ENCODE results near the gene ARPC5L. TPM values are rescaled to one million over a fixed set of nuclear protein-coding genes. Genes with fewer than 3 reads are reported as not detected.

Gene ARPC5L
- total and polyA plus RNA-seq, 2 donors from 2014 or later: 31.7 to 52.7 TPM

DNA sequence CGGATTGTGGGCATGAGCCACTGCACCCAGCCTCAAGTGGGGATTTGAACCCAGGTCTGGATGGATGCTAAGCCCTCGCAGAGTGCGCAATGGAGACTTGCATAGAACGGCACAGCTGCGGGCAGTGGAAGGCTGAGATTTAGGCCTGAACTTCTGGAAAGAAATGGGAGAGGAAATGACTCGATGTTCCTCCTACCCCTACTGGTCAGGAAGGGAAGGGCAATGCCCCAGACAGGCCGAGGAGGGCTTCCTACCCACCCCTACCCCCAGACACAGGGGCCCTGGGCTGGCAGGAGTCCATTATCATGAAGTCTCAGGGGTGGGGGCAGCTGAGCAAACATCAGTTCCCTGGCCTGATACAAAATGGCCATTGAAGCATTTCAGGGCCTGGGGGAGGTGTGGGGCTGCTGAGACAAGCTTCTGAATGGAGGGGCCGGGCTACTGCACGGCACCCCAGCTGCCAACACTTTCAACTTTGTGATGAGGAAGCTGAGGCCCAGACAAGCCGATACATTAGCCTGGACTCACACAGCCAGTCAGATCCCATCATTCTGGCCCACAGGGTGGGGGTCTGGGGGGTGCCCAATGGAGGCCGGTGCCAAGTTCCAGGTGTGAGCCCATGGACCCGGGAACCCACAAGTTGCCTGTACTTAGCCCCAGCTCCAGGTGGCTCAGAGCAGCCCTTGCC, 22.2 kb upstream of the ARPC5L start:
- Histone ChIP-seq H3K4me1 (ENCODE audit: control insufficient read depth in 2 of 3, insufficient read depth in 2 of 3, low read depth in 1 of 3, low read length in 3 of 3) (peaks cover 0 to 9% (median 8%) of the 10 kb centered on the region in 3 donors), H3K36me3 (ENCODE audit: control insufficient read depth in 2 of 3, insufficient read depth in 3 of 3, low read length in 3 of 3) (no peaks in the 10 kb centered on the region), H3K9me3 (ENCODE audit: control insufficient read depth in 2 of 3, insufficient read depth in 1 of 3, low read length in 3 of 3) (no peaks in the 10 kb centered on the region), H3K4me3 (ENCODE audit: low read length in 3 of 3) (no peak overlapping the region), H3K27ac (ENCODE audit: low read depth in 2 of 2, low read length in 2 of 2) (no peak overlapping the region), H3K9ac (ENCODE audit: low read length in 3 of 3) (no peak overlapping the region), H3K27me3 (ENCODE audit: control insufficient read depth, insufficient read depth, low read length) (no peaks in the 10 kb centered on the region)
- intact Hi-C loops (cut with DNase I): no loop called here
- DNase-seq (peak in 2 of 5 donors; percentile 43 to 44), FAIRE-seq (no peak)
- TF ChIP-seq, protein P1, sequence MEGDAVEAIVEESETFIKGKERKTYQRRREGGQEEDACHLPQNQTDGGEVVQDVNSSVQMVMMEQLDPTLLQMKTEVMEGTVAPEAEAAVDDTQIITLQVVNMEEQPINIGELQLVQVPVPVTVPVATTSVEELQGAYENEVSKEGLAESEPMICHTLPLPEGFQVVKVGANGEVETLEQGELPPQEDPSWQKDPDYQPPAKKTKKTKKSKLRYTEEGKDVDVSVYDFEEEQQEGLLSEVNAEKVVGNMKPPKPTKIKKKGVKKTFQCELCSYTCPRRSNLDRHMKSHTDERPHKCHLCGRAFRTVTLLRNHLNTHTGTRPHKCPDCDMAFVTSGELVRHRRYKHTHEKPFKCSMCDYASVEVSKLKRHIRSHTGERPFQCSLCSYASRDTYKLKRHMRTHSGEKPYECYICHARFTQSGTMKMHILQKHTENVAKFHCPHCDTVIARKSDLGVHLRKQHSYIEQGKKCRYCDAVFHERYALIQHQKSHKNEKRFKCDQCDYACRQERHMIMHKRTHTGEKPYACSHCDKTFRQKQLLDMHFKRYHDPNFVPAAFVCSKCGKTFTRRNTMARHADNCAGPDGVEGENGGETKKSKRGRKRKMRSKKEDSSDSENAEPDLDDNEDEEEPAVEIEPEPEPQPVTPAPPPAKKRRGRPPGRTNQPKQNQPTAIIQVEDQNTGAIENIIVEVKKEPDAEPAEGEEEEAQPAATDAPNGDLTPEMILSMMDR (IDR thresholded peaks at IDR 0.05; ENCODE audit: borderline replicate concordance, extremely low read depth, insufficient read depth): peak; percentile 16

DNA sequence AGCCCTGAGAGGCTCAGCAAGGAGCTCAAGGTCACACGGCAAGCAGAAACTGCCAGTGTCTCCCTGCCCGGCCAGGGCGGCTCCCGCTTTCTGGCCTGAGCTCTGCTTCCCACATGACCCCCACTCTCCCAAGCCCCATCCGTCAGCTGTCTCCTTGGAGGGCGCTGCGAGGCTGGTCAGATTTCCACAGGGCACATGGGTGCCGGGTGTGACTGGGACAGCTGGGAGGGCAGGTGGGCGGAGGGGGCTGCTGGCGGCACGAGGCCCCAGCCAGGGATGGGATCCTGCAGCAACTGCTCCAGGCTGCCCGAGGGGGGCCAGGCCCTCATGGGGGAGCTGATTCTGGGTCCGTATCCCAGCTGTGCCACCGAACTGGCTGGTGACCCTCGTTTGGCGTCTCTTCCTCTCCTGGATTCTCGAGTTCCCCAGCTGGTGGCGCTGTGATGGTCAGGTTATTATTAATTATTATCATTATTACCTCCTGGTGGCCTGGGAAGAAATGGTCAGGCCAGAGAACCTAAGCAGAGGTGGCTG, 21.6 kb upstream of the ARPC5L start:
- DNase-seq (peak in 1 of 5 donors; percentile 63), FAIRE-seq (no peak)
- Histone ChIP-seq H3K9ac (ENCODE audit: low read length in 3 of 3) (no peak overlapping the region), H3K27me3 (ENCODE audit: control insufficient read depth, insufficient read depth, low read length) (no peaks in the 10 kb centered on the region), H3K4me3 (ENCODE audit: low read length in 3 of 3) (no peak overlapping the region), H3K27ac (ENCODE audit: low read depth in 2 of 2, low read length in 2 of 2) (no peak overlapping the region), H3K36me3 (ENCODE audit: control insufficient read depth in 2 of 3, insufficient read depth in 3 of 3, low read length in 3 of 3) (no peaks in the 10 kb centered on the region), H3K9me3 (ENCODE audit: control insufficient read depth in 2 of 3, insufficient read depth in 1 of 3, low read length in 3 of 3) (no peaks in the 10 kb centered on the region), H3K4me1 (ENCODE audit: control insufficient read depth in 2 of 3, insufficient read depth in 2 of 3, low read depth in 1 of 3, low read length in 3 of 3) (peaks cover 0 to 4% (median 2%) of the 10 kb centered on the region in 3 donors)
- intact Hi-C loops (cut with DNase I): no loop called here
- TF ChIP-seq, protein P1 (IDR thresholded peaks at IDR 0.05; ENCODE audit: borderline replicate concordance, extremely low read depth, insufficient read depth): no peak

DNA sequence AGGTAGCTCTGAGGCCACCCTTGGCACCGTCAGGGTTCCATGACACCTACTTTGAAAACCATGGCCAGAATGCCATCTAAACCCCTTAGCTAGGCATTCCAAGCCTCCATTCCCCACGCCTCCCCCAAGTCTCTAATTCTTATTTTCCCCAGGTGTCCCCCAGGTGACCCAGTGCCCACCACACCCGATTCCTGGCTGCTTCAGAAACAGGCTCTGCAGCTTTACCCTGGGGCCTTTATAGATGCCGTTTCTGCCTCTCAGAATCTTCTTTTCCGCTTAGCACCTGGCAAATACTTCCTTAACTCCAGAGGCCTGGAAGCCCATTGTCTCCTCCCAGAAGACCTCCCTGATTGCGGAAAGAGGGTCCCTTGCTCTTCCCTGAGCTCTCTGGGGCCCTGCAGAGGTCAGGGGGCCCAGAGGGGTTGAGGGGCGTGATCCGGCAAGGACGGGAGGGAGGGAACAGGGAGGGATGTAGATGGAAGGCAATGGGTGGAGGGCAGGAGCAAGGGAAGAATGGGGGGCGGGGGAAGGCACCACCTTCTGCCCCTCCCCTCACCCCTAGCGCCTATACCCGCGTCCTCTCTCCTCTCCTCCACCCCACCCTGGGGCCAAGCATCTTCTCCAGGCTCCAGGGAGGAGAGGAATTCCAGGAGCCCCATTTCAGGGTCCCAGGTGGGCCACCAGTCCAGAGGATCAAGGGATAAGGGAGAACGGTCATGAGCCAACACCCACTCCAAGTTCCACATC, 20.7 kb upstream of the ARPC5L start:
- DNase-seq: no peak
- TF ChIP-seq, protein P1 (IDR thresholded peaks at IDR 0.05; ENCODE audit: borderline replicate concordance, extremely low read depth, insufficient read depth): no peak

More for the DNA sequence above, 20.7 kb upstream of the ARPC5L start:
- H3K9me3 ChIP-seq (ENCODE audit: control insufficient read depth in 2 of 3, insufficient read depth in 1 of 3, low read length in 3 of 3): no peaks in the 10 kb centered on the region
- intact Hi-C loops (cut with DNase I): no loop called here
- no peak overlapping the region for H3K27ac ChIP-seq (ENCODE audit: low read depth in 2 of 2, low read length in 2 of 2)
- H3K4me1 ChIP-seq (ENCODE audit: control insufficient read depth in 2 of 3, insufficient read depth in 2 of 3, low read depth in 1 of 3, low read length in 3 of 3): no peaks in the 10 kb centered on the region
- no peak overlapping the region for H3K9ac ChIP-seq (ENCODE audit: low read length in 3 of 3)
- no peaks in the 10 kb centered on the region for H3K36me3 ChIP-seq (ENCODE audit: control insufficient read depth in 2 of 3, insufficient read depth in 3 of 3, low read length in 3 of 3)
- no peaks in the 10 kb centered on the region for H3K27me3 ChIP-seq (ENCODE audit: control insufficient read depth, insufficient read depth, low read length)
- no peak for FAIRE-seq
- no peak overlapping the region for H3K4me3 ChIP-seq (ENCODE audit: low read length in 3 of 3)
